Renal cortical epithelial cell (primary cell): ENCODE results near the gene STEAP4. TPM values are rescaled to one million over a fixed set of nuclear protein-coding genes. Genes with fewer than 3 reads are reported as not detected.
A peak's percentile ranks its signal among the peaks of the same experiment; 100 is the strongest.
"Not testable (repeated sequence)": the region's sequence is repeated elsewhere in the genome, so short reads cannot be mapped to it uniquely, and the experiment has no call there.

Experiments
- DNase-seq: peaks from one replicate; pipeline ENCODE4 v3.0.0-alpha.2; 2011; ENCODE audit warnings: low read depth
- total RNA-seq: library from RNA; depleted of rRNA; stranded (reverse); fragments of >200 nt; gene quantifications from 2 replicates; pipeline ENCODE4 v1.2.3, GENCODE V29; 2014

The STEAP4 gene
- total RNA-seq, 1 donor from 2014 or later: 0.30 TPM

DNA sequence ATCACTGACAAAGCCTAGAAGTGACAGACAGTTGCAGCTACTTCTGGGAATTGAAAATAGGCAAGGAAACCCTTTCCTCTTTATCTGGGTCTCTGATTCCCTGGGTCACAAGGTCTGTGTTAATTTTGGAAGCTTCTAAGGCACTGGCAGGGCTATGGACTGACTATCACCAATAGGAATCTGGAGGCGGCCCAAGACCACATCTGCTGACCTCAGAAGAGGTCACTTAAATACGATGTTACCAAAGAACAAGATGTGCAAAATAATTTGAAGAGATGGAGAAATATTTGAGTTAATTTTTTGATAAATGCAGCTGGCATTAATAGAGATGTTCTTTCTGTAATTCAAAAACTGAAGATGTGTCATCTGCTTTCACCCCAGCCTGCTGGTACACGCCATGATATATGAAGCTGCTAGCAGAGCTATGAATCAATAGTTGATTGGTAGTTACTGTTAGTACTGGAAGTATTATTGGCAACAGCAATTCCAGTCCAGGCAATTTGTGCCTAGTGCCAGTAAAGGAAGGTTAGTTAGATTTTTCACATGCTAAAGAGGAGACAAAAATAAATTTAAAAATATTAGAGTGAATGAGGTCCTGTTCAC is 5.5 kb upstream of the STEAP4 start:
- no peak for DNase-seq

DNA sequence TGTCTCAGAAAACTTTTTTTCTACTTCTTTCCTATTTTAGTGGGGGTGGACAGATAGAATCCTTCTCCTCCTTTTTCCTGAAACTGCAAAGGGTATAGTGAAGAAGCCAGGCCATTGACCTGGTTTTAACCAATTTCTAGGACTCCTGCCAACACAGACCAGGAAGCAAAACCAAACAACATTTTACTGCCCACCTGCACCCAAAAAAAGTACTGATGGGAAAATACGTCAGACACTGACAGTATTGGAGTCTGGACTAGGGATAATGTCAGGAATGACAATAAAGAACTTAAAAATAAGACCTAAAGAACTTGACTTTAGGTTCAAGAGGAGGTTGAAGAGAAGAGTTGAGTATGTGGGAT is 5.0 kb upstream of the STEAP4 start:
- peak; percentile 39 for DNase-seq

DNA sequence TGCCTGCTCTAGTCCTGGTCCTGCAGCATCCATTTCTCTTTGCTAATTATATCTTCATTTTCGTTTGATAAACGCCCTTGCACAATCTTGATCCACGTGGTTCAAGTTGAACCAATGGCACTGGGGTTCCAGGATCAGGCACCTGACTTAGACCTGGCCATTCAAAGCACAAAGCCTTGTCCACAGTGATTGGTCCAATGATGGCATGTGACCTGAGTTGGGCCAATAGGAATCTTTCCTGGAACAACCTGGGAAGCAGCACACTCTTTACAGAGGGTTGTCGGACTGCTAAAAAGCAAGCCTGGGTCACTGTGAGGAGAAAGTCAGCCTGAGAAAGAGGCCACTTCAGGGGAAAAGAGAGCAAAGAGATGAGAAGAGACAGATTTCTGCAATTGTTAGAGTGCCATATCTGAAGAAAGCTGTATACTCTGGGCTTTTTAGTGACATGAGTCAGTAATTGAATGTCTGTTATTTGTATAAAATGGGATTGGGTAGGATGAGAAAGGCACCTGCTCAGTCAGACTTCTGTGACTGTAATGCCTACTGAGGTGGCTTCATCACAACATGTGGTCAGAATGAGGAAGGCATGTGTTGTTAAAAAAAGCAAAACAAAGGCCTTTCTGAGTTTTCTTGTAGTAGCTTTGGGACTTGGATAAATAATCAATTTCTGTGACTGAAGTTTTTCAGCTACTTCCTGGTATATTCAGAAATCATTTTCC is 4.4 kb upstream of the STEAP4 start:
- DNase-seq: peak; percentile 32

DNA sequence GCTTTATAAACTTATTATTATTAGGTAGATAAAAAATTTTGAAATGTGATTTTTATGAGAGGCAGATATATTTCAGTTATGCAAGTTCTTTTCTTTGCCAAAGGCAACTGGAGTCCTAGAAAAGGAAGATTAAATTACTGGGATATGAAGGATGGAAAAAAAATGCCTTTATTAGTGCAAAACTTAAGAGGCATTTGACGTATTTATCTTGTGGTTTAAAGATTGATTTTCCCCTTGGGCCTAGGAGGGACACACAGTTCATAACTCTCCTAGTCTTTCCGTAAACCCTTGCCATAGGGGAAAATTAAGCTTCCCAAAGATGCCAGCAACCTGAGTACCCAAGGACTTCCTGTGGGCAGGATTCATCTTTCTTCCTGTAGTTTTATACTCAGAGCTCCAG is 3.1 kb upstream of the STEAP4 start:
- DNase-seq: no peak

DNA sequence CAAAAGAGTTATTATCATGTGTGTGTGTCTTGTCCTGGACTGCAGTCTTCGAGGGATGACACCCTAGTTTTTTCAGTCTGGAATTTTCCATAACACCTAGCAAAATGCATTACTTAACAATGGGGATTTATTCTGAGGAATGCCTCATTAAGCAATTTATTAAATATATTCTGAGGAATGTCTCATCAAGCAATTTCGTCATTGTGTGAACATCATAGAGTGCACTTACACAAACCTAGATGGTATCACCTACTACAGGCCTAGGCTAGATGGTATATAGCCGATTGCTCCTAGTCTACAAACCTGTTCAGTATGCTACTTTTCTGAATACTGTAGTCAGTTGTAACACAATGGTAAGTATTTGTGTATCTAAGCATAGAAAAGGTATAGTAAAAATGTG is 1.1 kb upstream of the STEAP4 start:
- no peak for DNase-seq

DNA sequence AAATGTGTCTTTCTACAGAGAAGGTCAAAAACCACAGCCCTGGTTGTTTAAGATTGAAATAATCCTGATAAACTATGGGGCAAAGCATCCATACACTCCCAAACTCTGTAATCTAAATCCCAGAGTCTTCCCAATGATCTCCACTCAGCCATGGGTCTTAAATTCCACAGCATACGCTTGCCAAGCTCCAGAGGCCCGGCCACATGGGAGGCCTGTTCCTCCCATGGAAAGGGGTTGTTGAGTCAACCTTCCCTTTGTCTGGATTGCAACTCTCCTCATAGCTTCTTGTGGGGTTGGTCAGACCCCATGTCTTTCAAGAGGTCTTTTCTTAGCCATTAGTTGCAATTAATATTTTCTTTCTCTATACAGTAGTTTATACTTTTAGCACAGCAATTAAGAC is 718 bp upstream of the STEAP4 start:
- DNase-seq: no peak

DNA sequence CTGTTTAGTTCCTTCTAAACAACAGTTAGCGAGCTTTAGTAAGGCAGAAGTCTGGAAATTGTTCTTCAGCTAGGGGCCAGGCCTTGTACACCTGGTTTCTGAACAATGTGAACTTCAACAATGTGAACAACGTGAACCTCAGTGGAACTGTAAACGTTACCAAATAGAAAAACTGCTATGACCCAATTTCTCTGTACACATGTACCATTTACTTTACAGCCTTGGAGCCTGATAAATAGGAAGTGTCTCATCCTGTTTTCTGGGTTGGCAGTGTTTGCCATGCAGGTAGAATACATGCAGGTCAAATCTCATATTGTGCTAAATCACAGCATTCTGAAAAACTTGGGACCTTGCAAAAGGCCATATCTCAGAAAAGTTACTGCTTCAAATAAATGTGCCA is 1.6 kb downstream of the STEAP4 start:
- DNase-seq: no peak

DNA sequence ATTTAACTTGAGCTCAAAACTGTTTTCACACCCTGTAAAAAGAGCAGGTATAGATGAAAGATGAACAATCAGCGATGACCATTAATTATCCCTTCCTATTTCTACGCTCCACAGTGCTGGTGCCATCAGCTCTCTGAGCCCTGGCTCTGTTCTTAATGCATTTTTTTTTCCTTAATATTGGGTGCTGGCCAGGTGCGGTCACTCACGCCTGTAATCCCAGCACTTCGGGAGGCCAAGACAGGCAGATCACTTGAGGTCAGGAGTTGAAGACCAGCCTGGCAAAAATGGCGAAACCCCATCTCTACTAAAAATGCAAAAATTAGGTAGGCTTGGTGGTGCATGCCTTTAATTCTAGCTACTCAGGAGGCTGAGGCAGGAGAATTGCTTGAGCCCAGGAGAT is 4.2 kb downstream of the STEAP4 start:
- DNase-seq: no peak

DNA sequence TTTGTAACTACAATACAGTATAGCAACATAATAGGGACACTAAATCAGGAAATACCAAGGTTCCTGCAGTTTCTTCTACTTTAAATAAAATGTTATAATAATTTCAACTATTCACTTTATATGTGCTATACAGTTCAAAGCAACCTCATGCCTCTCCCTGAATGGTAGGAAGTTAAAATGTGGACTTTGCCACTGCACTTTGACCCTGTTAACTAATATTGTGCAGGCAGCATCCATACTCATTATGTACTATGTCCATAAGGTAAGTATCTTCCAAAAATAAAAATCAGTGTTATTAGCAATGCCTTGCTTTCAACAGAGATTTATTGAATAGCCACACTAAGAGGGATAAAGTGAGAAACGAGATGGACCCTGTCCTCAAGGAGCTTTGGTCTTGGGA is 4.8 kb downstream of the STEAP4 start:
- DNase-seq: no peak

DNA sequence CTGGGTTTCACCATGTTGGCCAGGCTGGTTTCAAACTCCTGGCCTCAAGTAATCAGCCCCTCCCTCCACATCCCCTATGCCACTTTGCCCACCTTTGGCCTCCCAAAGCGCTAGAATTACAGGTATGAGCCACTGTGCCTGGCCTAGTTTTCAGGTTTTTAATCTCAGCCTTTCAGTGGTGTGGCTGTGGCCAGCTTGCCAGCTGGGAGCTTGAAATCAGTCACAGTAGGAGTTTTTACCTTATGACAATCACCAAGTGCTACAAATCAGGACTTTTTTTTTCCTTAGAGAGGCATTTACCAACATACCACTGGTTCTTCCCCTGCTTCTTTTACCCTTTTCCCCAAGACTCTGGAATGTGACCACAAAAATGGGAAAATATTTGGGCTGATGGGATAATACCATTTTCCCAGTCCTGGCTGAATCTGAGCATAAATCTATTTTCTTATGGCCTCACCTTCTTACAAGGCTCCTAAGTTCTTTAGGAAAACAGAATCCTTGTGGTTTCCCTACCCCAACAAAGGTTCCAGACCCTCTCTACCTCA is 6.2 kb downstream of the STEAP4 start:
- DNase-seq: no peak

DNA sequence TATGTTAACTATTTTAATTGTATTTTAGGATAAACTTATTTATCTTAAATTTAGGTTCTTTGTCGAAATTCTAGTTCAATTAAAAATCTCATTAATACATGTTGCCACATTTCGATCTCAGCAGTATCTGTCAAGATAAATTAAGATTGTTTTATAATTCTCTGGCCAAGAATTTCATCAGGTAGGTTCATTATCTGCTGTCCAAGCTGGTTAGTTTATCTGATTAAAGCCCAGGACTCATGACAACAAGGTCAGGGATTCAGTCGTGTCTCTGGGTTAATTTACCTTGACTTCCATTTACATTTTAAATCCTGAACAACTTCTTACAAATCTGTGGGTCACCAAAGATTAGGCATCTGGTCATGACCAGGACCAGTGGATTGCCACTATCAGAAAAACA is 7.6 kb downstream of the STEAP4 start:
- DNase-seq: no peak

DNA sequence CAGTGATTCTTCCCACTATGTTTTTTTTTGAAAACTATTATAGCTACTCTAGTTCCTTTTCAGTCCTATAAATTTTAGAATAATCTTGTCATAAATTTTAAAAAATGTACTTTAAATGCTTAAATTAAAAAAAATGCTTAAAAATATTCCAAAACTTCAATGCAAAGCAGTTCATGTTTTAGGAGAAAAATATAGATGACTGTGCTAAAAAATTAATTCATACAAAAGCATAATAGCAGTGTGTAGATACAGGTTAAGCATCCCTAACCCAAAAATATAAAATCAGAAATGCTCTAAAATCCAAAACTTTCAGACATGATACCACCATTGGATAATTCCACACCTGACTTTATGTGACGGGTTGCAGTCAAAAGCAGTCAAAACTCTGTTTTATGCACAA is 12.8 kb downstream of the STEAP4 start:
- no peak for DNase-seq

DNA sequence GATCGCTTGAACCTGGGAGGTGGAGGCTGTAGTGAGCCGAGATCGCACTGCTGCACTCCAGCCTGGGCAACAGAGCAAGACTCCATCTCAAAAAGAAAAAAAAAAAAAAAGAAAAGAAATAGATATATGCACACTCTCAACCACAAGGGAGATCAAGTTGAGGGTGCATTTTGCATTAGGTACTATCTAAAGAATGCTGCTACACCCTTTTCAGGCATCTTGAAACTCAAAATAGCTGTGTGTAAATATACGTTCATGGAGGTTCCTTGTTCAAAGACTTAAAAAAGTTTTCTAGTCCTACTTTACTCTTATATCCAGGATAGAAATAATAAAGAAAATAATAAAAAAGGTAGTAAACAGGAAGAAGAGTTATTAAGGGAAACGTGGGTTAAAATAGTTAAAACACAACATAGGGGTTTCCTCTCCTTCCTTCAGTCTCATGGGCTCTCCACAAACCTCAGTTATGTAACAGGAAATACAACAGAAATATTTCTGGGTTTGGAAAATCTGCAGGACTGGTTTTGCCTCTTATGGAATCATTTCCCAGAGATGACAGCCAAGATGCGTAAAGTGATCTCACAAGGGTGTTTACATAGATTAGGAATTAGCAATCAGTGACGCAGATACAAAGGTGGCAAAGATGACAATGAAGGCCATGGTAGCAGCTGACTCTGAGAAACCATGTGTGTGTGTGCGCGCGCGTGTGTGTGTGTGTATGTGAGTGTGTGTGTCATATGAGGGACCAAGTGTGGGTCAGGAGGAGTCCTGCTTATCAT is 15.1 kb downstream of the STEAP4 start:
- DNase-seq: peak; percentile 50

DNA sequence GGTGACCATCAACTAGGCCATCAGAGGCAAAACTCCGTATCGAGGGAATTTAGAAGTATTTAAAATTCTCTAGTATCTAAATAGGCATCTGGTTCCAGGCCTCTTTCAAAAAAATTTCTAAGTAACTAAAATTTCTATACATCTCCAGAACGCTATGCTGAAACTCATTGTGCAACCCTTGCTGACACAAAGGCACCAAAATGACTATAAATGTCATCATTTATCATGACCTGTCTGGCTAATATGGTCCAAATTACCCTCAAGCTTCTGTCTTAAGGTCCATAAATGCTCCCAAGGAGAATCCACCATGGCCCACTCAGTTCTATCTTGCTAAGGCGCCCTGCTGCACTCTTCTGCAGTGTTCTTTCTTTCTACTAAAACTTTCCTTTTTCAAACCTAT is 16.2 kb downstream of the STEAP4 start:
- no peak for DNase-seq

DNA sequence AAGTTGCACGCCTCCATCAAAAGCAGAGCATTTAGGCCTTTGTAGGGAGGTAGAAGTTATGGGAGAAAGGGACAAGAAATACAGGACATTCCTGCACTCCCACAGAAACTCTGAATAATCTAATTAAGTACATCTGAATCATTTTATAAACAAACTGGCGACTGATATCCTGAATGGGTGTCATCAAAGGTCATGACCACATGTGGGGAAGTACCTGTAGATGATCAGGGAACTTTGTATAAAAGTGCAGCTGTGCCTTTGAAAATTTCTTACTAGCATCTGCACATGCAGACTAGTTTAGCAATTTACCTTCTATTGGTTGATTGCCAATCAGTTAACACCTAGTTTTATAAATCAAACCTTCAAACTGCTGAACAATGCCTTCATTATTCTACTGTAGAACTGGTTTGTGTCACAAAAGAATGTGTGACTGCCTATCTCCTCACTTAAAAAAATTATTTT is 17.1 kb downstream of the STEAP4 start:
- DNase-seq: peak; percentile 72

DNA sequence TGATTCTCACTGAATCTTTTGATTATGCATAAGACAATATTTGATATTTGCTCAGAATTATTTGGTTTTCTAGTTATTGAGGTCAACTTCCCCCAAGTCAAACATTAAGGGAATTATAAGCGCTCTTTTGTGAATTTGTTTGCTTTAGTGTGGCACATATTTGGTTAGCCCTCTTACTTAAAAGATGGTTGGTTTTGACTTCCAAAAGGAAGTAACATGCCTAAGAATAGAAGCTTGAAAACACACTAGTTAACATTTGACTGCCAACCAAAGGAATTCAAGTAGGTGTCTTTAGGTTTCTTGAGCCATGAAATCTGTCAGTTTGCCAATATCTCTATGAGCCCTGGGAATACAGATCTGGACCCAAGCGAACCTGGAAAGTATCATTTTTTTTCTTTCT is 24.9 kb downstream of the STEAP4 start:
- peak; percentile 76 for DNase-seq

DNA sequence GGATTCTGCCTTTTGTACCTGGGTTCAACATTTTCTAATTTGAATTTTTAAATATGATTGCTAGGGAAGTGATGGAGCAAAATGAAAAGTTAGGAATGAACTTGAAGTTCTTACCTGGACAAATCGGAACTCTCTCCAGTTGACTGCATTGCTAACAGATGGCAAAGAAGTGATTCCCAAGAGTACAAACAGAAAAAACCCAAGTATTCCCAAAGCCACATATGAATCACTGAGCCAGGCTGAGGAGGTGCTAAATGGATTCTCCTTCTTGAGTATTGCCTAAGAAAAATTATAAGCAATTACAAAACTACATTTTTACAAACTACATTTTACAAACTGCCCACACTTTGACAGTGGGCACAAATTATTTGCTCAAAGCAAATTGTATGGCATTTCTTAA is 25.9 kb downstream of the STEAP4 start:
- peak; percentile 56 for DNase-seq

DNA sequence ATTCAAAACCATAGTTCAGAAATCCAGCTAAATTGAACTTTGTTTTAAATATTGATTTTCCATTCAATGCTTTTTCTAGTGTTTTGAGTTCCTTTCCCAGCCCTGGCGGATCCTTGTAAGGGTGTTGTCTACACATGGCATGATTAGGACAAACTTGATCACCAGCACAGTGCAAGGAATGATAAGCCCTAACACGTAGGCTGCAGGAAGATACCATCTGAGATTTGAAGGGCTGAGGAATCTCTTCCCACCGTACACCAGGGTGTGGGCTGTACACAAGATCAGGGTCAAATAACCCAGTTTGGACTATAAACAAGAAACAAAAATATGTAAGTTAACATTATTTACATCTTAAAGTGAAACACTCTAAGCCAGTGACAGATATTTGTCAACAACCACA is 27.4 kb downstream of the STEAP4 start:
- DNase-seq: no peak

DNA sequence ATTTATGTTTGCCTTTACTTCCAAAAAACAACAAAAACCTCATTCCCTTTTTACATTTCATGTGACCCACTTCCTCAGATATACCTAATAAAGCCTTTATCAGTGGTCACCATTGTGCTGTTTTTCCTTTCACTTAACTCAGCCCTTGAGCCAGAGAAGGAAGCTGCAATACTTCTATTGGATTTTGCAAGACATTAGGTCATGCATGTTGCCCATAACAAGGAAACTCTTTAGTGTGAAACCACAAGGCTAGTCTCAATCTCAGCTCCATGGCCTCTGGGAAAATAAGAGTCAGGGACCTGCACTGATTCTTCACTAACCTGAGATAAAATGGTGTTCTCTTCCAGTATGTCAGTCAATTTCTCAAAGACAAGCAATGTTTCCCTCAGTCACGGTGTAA is 27.8 kb downstream of the STEAP4 start:
- peak; percentile 95 for DNase-seq

DNA sequence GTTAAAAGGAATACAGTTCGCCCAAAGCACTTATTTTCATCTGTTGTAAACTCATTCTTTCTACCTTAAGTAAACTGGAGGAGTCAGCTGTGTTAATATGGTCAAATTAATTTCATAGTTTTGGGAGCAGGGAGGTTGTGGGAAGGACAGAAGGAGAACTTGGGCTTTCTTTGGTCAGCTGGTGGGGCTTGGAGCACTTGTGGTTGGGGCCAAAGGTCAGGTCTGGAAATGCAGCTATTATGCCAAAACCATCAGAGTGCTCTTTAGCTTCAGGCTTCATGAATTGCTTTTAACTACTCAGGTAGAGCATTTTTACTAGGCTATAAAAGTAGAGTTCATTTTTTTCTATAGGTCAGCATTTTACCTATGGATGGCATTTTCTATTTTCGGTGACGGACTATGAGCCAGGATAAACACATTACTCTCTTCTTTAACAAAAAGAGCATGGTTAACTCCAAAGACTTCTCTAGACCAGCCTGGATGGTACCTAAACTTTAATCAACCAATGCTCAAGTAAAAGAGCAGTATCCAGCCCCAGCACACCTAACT is 30.0 kb downstream of the STEAP4 start:
- peak; percentile 25 for DNase-seq

DNA sequence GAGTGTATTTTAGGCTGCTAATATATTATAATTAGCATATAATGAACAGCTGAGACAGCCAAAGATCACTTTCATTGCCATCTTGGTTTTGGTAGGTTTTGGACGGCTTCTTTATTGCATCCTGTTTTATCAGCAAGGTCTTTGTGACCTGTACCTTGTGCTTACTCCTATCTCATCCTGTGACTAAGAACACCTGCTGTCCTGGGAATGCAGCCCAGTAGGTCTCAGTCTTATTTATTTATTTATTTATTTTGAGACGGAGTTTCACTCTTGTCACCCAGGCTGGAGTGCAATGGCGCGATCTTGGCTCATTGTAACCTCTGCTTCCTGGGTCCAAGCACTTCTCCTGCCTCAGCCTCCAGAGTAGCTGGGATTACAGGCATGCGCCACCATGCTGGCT is 31.8 kb downstream of the STEAP4 start:
- DNase-seq: not testable (repeated sequence)

DNA sequence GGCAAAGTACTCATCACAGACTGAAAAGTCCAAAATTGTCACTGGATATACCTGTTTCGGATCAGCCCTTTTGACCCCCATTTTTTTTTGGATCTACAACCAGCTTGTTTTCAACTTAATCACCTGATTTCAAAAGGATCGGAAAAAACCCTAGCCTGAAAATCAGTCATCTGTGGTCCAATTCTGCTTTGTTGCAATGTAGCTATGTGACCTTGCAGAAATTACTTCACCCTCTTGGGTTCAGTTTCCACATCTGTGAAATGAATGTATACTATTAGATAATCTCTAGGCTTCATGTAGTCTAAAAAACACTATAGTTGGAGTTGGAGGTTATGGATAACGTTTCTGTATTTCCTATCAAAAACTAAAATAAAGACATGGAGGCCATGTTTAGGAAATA is 37.1 kb downstream of the STEAP4 start:
- no peak for DNase-seq

DNA sequence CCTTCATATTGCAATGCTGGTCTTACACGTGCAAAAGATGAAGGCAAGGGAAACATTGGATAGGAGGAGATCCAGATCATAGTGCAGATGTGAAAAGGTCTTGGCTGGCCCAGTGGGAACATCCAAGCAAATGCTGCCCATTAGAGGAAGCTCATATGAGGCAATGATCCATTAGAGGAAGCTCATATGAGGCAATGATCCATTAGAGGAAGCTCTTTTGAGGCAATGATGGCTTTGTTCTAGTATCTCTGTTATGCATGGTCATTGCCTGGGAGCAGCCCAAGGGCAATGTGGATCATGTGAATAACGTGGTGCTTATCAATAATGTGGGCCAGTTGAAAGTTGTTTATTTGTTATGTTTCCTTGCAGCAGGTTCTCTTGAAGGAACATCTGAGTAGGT is 37.8 kb downstream of the STEAP4 start:
- no peak for DNase-seq
